H1 (cell line): ENCODE results near the gene FAM200B. TPM values are rescaled to one million over a fixed set of nuclear protein-coding genes. Genes with fewer than 3 reads are reported as not detected.

Experiments
- CTCF ChIA-PET: fragments of 300-600 bp; sonication (Branson Sonifier 250); formaldehyde crosslinking; loops from one replicate; lab custom pipeline; 2021; ENCODE audit not compliant: partially characterized antibody; lab: Charles Lee
- POLR2A ChIA-PET: fragments of 300-600 bp; sonication (Branson Sonifier 250); formaldehyde crosslinking; loops from one replicate; lab custom pipeline; 2021; ENCODE audit warnings: inconsistent platforms; ENCODE audit not compliant: partially characterized antibody; lab: Charles Lee
- DNase-seq, 2 experiments: peaks; one replicate each; pipeline versions ENCODE4 v3.0.0 to v3.0.0-alpha.2; 2010 to 2022; ENCODE audit warnings: low spot score in 2 of 2, low read depth in 1 of 2, mixed read lengths in 1 of 2
- FAIRE-seq: peaks from 2 replicates; lab custom pipeline; 2011; peaks lifted over from hg19 to GRCh38; lab: Jason Lieb, UNC
- H2AFZ ChIP-seq: 2 replicates; pipeline ENCODE4 v1.8.1; 2012; ENCODE audit warnings: low read length, inconsistent platforms
- H2AK5ac ChIP-seq: 2 replicates; pipeline ENCODE4 v1.6.1; 2013; ENCODE audit warnings: low read depth, low read length
- H2BK120ac ChIP-seq: replicated peaks from 2 replicates; pipeline ENCODE3; 2013; ENCODE audit warnings: low read depth, low read length, inconsistent platforms
- H2BK12ac ChIP-seq: 2 replicates; pipeline ENCODE4 v1.6.1; 2013; ENCODE audit warnings: low read depth, low read length
- H2BK15ac ChIP-seq: 2 replicates; pipeline ENCODE4 v1.6.1; 2013; ENCODE audit warnings: low read length
- H2BK20ac ChIP-seq: 2 replicates; pipeline ENCODE4 v1.6.1; 2013; ENCODE audit warnings: low read length
- H2BK5ac ChIP-seq: 2 replicates; pipeline ENCODE4 v1.6.1; 2013; ENCODE audit warnings: low read depth, low read length
- H3K14ac ChIP-seq: 2 replicates; pipeline ENCODE4 v1.6.1; 2013; ENCODE audit warnings: inconsistent platforms; ENCODE audit not compliant: insufficient read length
- H3K18ac ChIP-seq: 2 replicates; pipeline ENCODE4 v1.6.1; 2013; ENCODE audit warnings: low read length; ENCODE audit errors: extremely low read depth
- H3K23ac ChIP-seq: 2 replicates; pipeline ENCODE4 v1.6.1; 2013; ENCODE audit warnings: inconsistent platforms; ENCODE audit not compliant: insufficient read length
- H3K23me2 ChIP-seq: 2 replicates; pipeline ENCODE4 v1.6.1; 2013; ENCODE audit warnings: low read depth, low read length
- H3K27ac ChIP-seq: 2 replicates; pipeline ENCODE4 v1.6.1; 2011; ENCODE audit warnings: low read depth, low read length, inconsistent platforms
- H3K27me3 ChIP-seq, 4 experiments: replicated peaks in 1 of 4; 1 replicate in 1 of 4; 2 replicates in 3 of 4; pipeline versions ENCODE4 v1.6.1 to v1.8.1; 2011 to 2013; ENCODE audit warnings: low read length in 3 of 4, mild to moderate bottlenecking in 3 of 4, inconsistent platforms in 2 of 4, mixed read lengths in 2 of 4, moderate library complexity in 1 of 4; ENCODE audit not compliant: control insufficient read depth in 3 of 4, insufficient read depth in 3 of 4; ENCODE audit errors: extremely low read depth in 1 of 4
- H3K36me3 ChIP-seq, 4 experiments: 2 replicates each; pipeline versions ENCODE4 v1.6.1 to v1.8.1; 2011 to 2013; ENCODE audit warnings: mild to moderate bottlenecking in 4 of 4, low read length in 3 of 4, moderate library complexity in 2 of 4, control low read depth in 1 of 4, inconsistent platforms in 1 of 4; ENCODE audit not compliant: insufficient read depth in 4 of 4, control insufficient read depth in 2 of 4
- H3K4ac ChIP-seq: replicated peaks from 2 replicates; pipeline ENCODE3; 2013; ENCODE audit warnings: low read length, low read depth, mixed read lengths, inconsistent platforms; ENCODE audit not compliant: insufficient read length
- H3K4me1 ChIP-seq, 4 experiments: replicated peaks in 1 of 4; 1 replicate in 1 of 4; 2 replicates in 3 of 4; pipeline versions ENCODE4 v1.6.1 to v1.8.1; 2011 to 2013; ENCODE audit warnings: low read length in 3 of 4, inconsistent platforms in 2 of 4, mixed read lengths in 1 of 4; ENCODE audit not compliant: insufficient read depth in 4 of 4, control insufficient read depth in 3 of 4
- H3K4me2 ChIP-seq, 2 experiments: 2 replicates each; pipeline versions ENCODE4 v1.6.1 to v1.8.1; 2011 to 2013; ENCODE audit warnings: low read depth in 2 of 2, low read length in 2 of 2, control low read depth in 1 of 2, inconsistent platforms in 1 of 2, mild to moderate bottlenecking in 1 of 2; ENCODE audit not compliant: insufficient read depth in 1 of 2
- H3K4me3 ChIP-seq, 4 experiments: fragments of 200-600, 300-600 bp in 1 of 4; sonication (generic), shearing (Covaris generic), sonication (Bioruptor Twin) in 1 of 4; 2 replicates each; pipeline versions ENCODE4 v1.5.1 to v1.8.1; 2011 to 2016; ENCODE audit warnings: low read length in 4 of 4, low read depth in 3 of 4, control low read depth in 2 of 4, inconsistent platforms in 2 of 4, mild to moderate bottlenecking in 2 of 4, mixed read lengths in 1 of 4, moderate library complexity in 1 of 4; ENCODE audit not compliant: insufficient read depth in 2 of 4; ENCODE audit errors: extremely low read depth in 1 of 4
- H3K56ac ChIP-seq: replicated peaks from 2 replicates; pipeline ENCODE3; 2013; ENCODE audit warnings: low read depth, mild to moderate bottlenecking, mixed read lengths, low read length, inconsistent platforms; ENCODE audit not compliant: insufficient read length
- H3K79me1 ChIP-seq: 2 replicates; pipeline ENCODE4 v1.6.1; 2013; ENCODE audit warnings: low read depth, low read length, control low read depth
- H3K79me2 ChIP-seq, 2 experiments: 2 replicates each; pipeline versions ENCODE4 v1.6.1 to v1.8.1; 2012 to 2013; ENCODE audit warnings: low read length in 2 of 2, mild to moderate bottlenecking in 2 of 2, inconsistent platforms in 1 of 2; ENCODE audit not compliant: insufficient read depth in 2 of 2, control insufficient read depth in 1 of 2
- H3K9ac ChIP-seq, 4 experiments: replicated peaks in 1 of 4; 1 replicate in 1 of 4; 2 replicates in 3 of 4; pipeline versions ENCODE4 v1.6.1 to v1.8.1; 2011 to 2013; ENCODE audit warnings: low read depth in 3 of 4, low read length in 3 of 4, control low read depth in 2 of 4, mild to moderate bottlenecking in 2 of 4, moderate library complexity in 2 of 4, inconsistent platforms in 1 of 4; ENCODE audit errors: extremely low read depth in 1 of 4
- H3K9me3 ChIP-seq, 2 experiments: 2 replicates each; pipeline versions ENCODE4 v1.6.1 to v1.8.1; 2012 to 2013; ENCODE audit warnings: mild to moderate bottlenecking in 2 of 2, moderate library complexity in 2 of 2, control low read depth in 1 of 2, inconsistent platforms in 1 of 2, low read depth in 1 of 2, low read length in 1 of 2, mixed read lengths in 1 of 2; ENCODE audit not compliant: insufficient read depth in 2 of 2
- H4K20me1 ChIP-seq, 2 experiments: replicated peaks in 1 of 2; 2 replicates each; pipeline versions ENCODE3 to v1.8.1; 2011 to 2013; ENCODE audit warnings: inconsistent platforms in 2 of 2, low read length in 2 of 2, mild to moderate bottlenecking in 1 of 2; ENCODE audit not compliant: insufficient read depth in 2 of 2, control insufficient read depth in 1 of 2
- H4K5ac ChIP-seq: 2 replicates; pipeline ENCODE4 v1.6.1; 2013; ENCODE audit warnings: low read length, low read depth, mixed read lengths, inconsistent platforms; ENCODE audit not compliant: insufficient read length
- H4K8ac ChIP-seq: 2 replicates; pipeline ENCODE4 v1.8.0; 2013; ENCODE audit warnings: mild to moderate bottlenecking, moderate library complexity, low read length, inconsistent platforms; ENCODE audit not compliant: insufficient read depth; ENCODE audit errors: extremely low read depth
- H4K91ac ChIP-seq: replicated peaks from 2 replicates; pipeline ENCODE3; 2013; ENCODE audit warnings: low read length, mixed read lengths, inconsistent platforms; ENCODE audit not compliant: insufficient read length
- BCL11A ChIP-seq, 2 experiments: IDR thresholded peaks; one replicate each; pipeline ENCODE4 v1.6.1; 2011; ENCODE audit warnings: low read depth in 2 of 2, low read length in 2 of 2, mild to moderate bottlenecking in 2 of 2
- CTCF ChIP-seq, 3 experiments: IDR thresholded peaks; 1 replicate in 2 of 3; 2 replicates in 1 of 3; pipeline versions ENCODE4 v1.5.1 to v1.6.1; 2011; ENCODE audit warnings: low read length in 3 of 3, mild to moderate bottlenecking in 3 of 3, inconsistent platforms in 2 of 3, low read depth in 1 of 3, moderate library complexity in 1 of 3; ENCODE audit not compliant: insufficient read depth in 1 of 3; ENCODE audit errors: control extremely low read depth in 1 of 3
- EGR1 ChIP-seq: IDR thresholded peaks from 2 replicates; pipeline ENCODE4 v1.6.1; 2011; ENCODE audit warnings: low read depth, low read length, borderline replicate concordance
- FOSL1 ChIP-seq: IDR thresholded peaks from 2 replicates; pipeline ENCODE4 v1.6.1; 2011; ENCODE audit warnings: mild to moderate bottlenecking, low read depth, low read length, moderate library complexity; ENCODE audit not compliant: insufficient read depth
- KDM1A ChIP-seq: fragments of 200-600, 300-600 bp; sonication (generic); IDR thresholded peaks from 2 replicates; pipeline ENCODE4 v1.7.1; 2016; ENCODE audit warnings: mild to moderate bottlenecking, low read length, borderline replicate concordance
- MAFK ChIP-seq: IDR thresholded peaks from 2 replicates; pipeline ENCODE4 v1.6.1; 2012; ENCODE audit warnings: low read depth, mild to moderate bottlenecking, improper control_type of control experiment, low read length
- NRF1 ChIP-seq: IDR thresholded peaks from 2 replicates; pipeline ENCODE4 v1.6.1; 2011; ENCODE audit warnings: mild to moderate bottlenecking, low read depth, low read length, improper control_type of control experiment
- RAD21 ChIP-seq, 2 experiments: IDR thresholded peaks in 1 of 2; conservative IDR thresholded peaks in 1 of 2; 2 replicates each; pipeline ENCODE4 v1.6.1; 2011; ENCODE audit warnings: low read depth in 2 of 2, low read length in 2 of 2, improper control_type of control experiment in 1 of 2, inconsistent platforms in 1 of 2, mild to moderate bottlenecking in 1 of 2, moderate library complexity in 1 of 2
- SP2 ChIP-seq: IDR thresholded peaks from 2 replicates; pipeline ENCODE4 v1.6.1; 2012; ENCODE audit warnings: mild to moderate bottlenecking, low read length, inconsistent platforms
- SUZ12 ChIP-seq: fragments of 200-600 bp; sonication (generic); IDR thresholded peaks from 2 replicates; pipeline ENCODE4 v1.6.1; 2012; ENCODE audit warnings: mild to moderate bottlenecking, inconsistent platforms, low read length, moderate library complexity, mixed read lengths
- TBP ChIP-seq: IDR thresholded peaks from 2 replicates; pipeline ENCODE4 v1.6.1; 2011; ENCODE audit warnings: low read depth, low read length, improper control_type of control experiment
- WGBS, 2 experiments: shearing (Covaris generic) in 1 of 2; methylation state at CpG; one replicate each; pipeline versions ENCODE4 v1.1.6 to v1.1.7; 2013 to 2015; ENCODE audit warnings: low lambda C conversion rate in 2 of 2, mixed read lengths in 2 of 2, inconsistent platforms in 1 of 2, low coverage in 1 of 2, missing lambda C conversion rate in 1 of 2; ENCODE audit not compliant: insufficient replicate concordance in 2 of 2, insufficient coverage in 1 of 2, insufficient read length in 1 of 2; ENCODE audit errors: extremely low coverage in 1 of 2, missing lambda C conversion rate in 1 of 2; 5-methylcytosine and 5-hydroxymethylcytosine counted together
- polyA plus RNA-seq, 7 experiments: library from polyadenylated mRNA; depleted of rRNA in 3 of 7; stranded (reverse) in 5 of 7; unstranded in 2 of 7; fragments of >200 nt in 5 of 7; fragments of 200-250 nt in 2 of 7; gene quantifications; 1 replicate in 5 of 7; 2 replicates in 1 of 7; 4 replicates in 1 of 7; pipeline versions ENCODE4 v1.2.1 to v1.2.3, GENCODE V29; 2011 to 2013; ENCODE audit warnings: missing spikeins in 2 of 7, mixed read lengths in 2 of 7
- total RNA-seq: library from RNA; stranded (reverse); fragmentation: NEBNext Ultra II Directional; extraction: Animal tissue kit (Norgen Biotek cat#: 25700); gene quantifications from 2 replicates; pipeline ENCODE4 v1.2.1, GENCODE V29; 2021

FAM200B gene
- total and polyA plus RNA-seq, 2 of the 8 experiments (the other 6 are each of a cell fraction or from before 2014, with no cell fraction given) = 10.7 to 23.7 TPM

GRCh38 chr4:15683143-15683495, 1.5 kb downstream of the FAM200B start:
- Histone ChIP-seq H3K23me2 (peaks cover 3% of the 10 kb centered on the region), H3K4me1 (peaks cover 2 to 15% (median 9%) of the 10 kb centered on the region in 4 experiments; a peak in 4 of 7 replicates), H3K9me3 (no peaks in the 10 kb centered on the region), H3K79me1 (no peaks in the 10 kb centered on the region; the same call in 1 of the 2 replicates), H2BK120ac (no peak overlapping the region), H4K5ac (no peak overlapping the region), H3K27me3 (no peaks in the 10 kb centered on the region), H2BK20ac (no peak overlapping the region), H3K4ac (no peak overlapping the region), H3K36me3 (peaks cover 2 to 19% (median 7%) of the 10 kb centered on the region in 4 experiments; a peak in 5 of 8 replicates), H3K4me2 (peak overlapping the region; percentile 79 to 98; a peak in 3 of 4 replicates), H2AFZ (no peak overlapping the region), H3K18ac (no peak overlapping the region), H3K23ac (no peak overlapping the region), H3K9ac (0 out of 7 replicates have a peak overlapping the region, but pooled peaks of 1 of the 4 experiments have one; percentile 94), H3K79me2 (peaks cover 3 to 54% of the 10 kb centered on the region in 2 experiments; a peak in 3 of 4 replicates), H3K14ac (no peak overlapping the region), H3K4me3 (peak overlapping the region in 2 of 4 experiments; percentile 86 to 97; a peak in 3 of 8 replicates), H2BK12ac (no peak overlapping the region), H3K27ac (no peak overlapping the region), H4K8ac (no peak overlapping the region), H2BK5ac (no peak overlapping the region), H4K20me1 (no peaks in the 10 kb centered on the region), H3K56ac (no peak overlapping the region), H4K91ac (no peak overlapping the region), H2BK15ac (no peak overlapping the region), H2AK5ac (no peak overlapping the region)
- CTCF ChIA-PET = interaction anchor here (1.1 kb wide), 1 partner anchor 49 kb away, joined by 3 read pairs; no protein-coding TSS in a partner anchor
- 73 to 100% methylated on average over 1 to 2 of the region's 2 CpGs for WGBS, 2 experiments
- POLR2A ChIA-PET = interaction anchor here (0.8 to 4.0 kb wide), 3 partner anchors 9 to 28 kb away, joined by 3 to 64 read pairs (median 27); partner anchors contain the start of gene FBXL5
- FAIRE-seq (no peak), DNase-seq (no peak)
- TF ChIP-seq TBP (no peak), RAD21 (IDR thresholded peaks at IDR 0.05 in 1 of 2, conservative IDR thresholded peaks at IDR 0.05 in 1 of 2; ENCODE audit: low read depth in 2 of 2, low read length in 2 of 2) (no peak), CTCF (IDR thresholded peaks at IDR 0.05; ENCODE audit: control extremely low read depth in 1 of 3, insufficient read depth in 1 of 3, low read depth in 1 of 3, low read length in 3 of 3) (no peak), FOSL1 (no peak), BCL11A (IDR thresholded peaks at IDR 0.05; ENCODE audit: low read depth in 2 of 2, low read length in 2 of 2) (no peak), SP2 (no peak), NRF1 (no peak), SUZ12 (no peak), EGR1 (no peak), MAFK (no peak), KDM1A (no peak)
